Activated T-cell treated with anti-CD3 and anti-CD28 coated beads, Interleukin-2, amount 50 U/mL, for 24 hours (primary cell): ENCODE data around the gene BMERB1.
A peak's percentile ranks its signal among the peaks of the same experiment; 100 is the strongest.
"Not testable (repeated sequence)": the region's sequence is repeated elsewhere in the genome, so short reads cannot be mapped to it uniquely, and the experiment has no call there.

Source experiments
- DNase-seq: peaks from one replicate; pipeline ENCODE4 v3.0.0-alpha.2; 2020
- H3K27ac Mint-ChIP-seq: 2 replicates; pipeline ENCODE4 v1.8.0; 2020; ENCODE audit warnings: mild to moderate bottlenecking, mixed read lengths
- H3K27me3 Mint-ChIP-seq: 2 replicates; pipeline ENCODE4 v1.8.0; 2020; ENCODE audit warnings: mixed read lengths
- H3K36me3 Mint-ChIP-seq: 2 replicates; pipeline ENCODE4 v1.8.0; 2020; ENCODE audit warnings: low read depth, mixed read lengths
- H3K4me1 Mint-ChIP-seq: 2 replicates; pipeline ENCODE4 v1.8.0; 2020; ENCODE audit warnings: low read depth, mixed read lengths
- H3K4me3 Mint-ChIP-seq: 2 replicates; pipeline ENCODE4 v1.8.0; 2020; ENCODE audit warnings: mild to moderate bottlenecking, moderate library complexity, mixed read lengths
- H3K9me3 Mint-ChIP-seq: 2 replicates; pipeline ENCODE4 v1.8.0; 2020; ENCODE audit warnings: mixed read lengths

The BMERB1 gene

DNA sequence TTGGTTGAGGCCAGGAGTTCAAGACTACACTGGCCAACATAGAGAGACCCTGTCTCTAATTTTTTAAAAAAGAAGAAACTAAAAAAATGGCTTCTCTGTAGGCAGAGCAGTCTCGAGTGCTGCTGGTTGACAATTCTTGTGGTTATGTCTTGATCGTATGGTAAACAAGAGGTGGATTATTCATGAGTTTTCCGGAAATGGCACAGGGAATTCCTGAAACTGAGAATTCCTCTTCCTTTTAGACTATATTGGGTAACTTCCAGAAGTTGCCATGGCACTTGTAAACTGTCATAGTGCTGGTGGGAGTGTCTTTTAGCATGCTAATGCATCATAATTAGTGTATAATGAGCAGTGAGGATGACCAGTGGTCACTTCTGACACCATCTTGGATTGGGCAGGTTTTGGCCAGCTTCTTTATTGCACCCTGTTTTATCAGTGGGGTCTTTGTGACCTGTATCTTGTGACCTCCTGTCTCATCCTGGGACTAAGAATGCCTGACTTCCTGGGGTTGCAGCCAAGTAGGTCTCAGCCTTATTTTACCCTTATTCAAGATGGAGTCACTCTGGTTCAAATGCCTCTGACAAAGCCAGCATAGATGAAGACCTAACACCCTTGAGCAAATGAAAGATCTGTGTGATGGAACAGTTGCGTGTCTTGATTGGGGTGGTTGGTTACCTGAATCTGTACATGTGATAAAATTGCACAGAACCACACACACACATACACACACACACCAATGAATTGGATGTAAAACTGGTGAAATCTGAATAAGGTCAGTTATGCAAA is 30.2 kb downstream of the BMERB1 start:
- no peak for DNase-seq
- Mint-ChIP-seq H3K4me3 (no peak overlapping the region), H3K27ac (no peak overlapping the region), H3K27me3 (no peaks in the 10 kb centered on the region), H3K36me3 (no peaks in the 10 kb centered on the region), H3K9me3 (no peaks in the 10 kb centered on the region), H3K4me1 (no peaks in the 10 kb centered on the region)

GRCh38 chr16:15466131-15466530 is 31.7 kb downstream of the BMERB1 start:
- no peaks in the 10 kb centered on the region for H3K4me1 Mint-ChIP-seq
- H3K36me3 Mint-ChIP-seq = no peaks in the 10 kb centered on the region

DNA sequence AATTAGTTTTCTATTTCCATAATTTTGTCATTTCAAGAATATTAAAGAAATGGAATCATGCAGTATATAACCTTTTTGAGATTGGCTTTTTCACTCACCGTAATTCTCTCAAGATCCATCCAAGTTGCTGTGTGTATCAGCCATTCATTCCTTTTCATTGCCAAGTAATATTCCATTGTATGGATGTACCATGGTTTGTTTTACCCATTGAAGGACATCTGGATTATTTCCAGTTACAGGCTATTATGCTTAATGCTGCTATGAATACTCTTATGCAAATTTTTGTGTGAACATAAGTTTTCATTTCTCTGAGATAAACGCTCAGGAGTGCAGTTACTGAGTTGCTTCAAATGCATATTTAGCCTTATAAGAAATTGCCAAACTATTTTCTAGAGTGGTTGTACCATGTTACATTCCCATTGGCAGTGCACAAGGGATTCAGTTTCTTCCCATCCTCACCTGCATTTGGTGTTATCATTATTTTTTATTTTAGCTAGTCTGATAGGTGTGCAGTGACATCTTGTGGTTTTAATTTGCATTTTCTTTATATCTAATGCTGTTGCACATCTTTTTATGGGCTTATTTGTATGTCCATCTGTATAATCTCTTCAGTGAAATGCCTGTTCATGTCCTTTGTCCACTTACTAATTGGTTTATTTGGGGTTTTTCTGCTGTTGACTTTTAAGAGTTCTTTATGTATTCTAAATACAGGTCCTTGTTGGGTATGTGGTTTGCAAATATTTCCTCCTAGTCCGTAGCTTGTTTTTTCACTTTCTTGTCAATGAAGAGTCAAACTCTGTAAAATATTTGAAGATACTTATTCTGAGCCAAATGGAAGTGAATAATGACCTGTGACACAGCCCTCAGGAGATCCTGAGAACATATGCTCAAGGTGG is 32.7 kb downstream of the BMERB1 start:
- H3K27me3 Mint-ChIP-seq = no peaks in the 10 kb centered on the region
- no peak overlapping the region for H3K4me3 Mint-ChIP-seq
- H3K9me3 Mint-ChIP-seq = no peaks in the 10 kb centered on the region
- H3K27ac Mint-ChIP-seq = no peak overlapping the region
- H3K4me1 Mint-ChIP-seq = no peaks in the 10 kb centered on the region
- H3K36me3 Mint-ChIP-seq = no peaks in the 10 kb centered on the region
- DNase-seq = no peak

More at GRCh38 chr16:15466131-15466530, 31.7 kb downstream of the BMERB1 start:
- Mint-ChIP-seq H3K27ac (no peak overlapping the region), H3K9me3 (no peaks in the 10 kb centered on the region), H3K4me3 (no peak overlapping the region), H3K27me3 (no peaks in the 10 kb centered on the region)
- DNase-seq = no peak

GRCh38 chr16:15476971-15477370 is 42.6 kb downstream of the BMERB1 start:
- not testable (repeated sequence) for H3K4me3 Mint-ChIP-seq, H3K27me3 Mint-ChIP-seq, H3K9me3 Mint-ChIP-seq, DNase-seq
- H3K36me3 Mint-ChIP-seq = peaks cover 13% of the 10 kb centered on the region
- H3K27ac Mint-ChIP-seq = peak overlapping the region; percentile 86
- H3K4me1 Mint-ChIP-seq = peaks cover 28% of the 10 kb centered on the region

DNA sequence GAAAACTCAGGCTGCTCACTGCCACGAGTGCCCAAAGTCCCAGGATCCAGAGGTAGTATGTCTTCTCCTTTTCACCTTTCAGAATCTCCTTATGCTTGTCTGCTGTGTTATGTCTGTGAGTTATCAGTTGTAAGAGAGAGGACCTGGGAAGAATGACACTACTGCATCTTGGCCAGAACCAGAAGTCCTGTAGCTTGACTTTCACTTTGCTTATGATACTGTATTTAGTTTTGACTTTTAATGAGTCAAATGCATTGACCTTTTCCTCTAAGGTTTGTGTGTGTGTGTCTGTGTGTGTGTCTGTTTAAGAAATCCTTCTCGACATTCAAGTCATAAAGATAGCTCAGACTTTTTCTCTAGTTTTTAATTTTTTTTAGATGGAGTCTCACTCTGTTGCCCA is 43.4 kb downstream of the BMERB1 start:
- H3K36me3 Mint-ChIP-seq = peaks cover 13% of the 10 kb centered on the region
- H3K4me3 Mint-ChIP-seq = no peak overlapping the region
- peak overlapping the region; percentile 86 for H3K27ac Mint-ChIP-seq
- H3K27me3 Mint-ChIP-seq = no peaks in the 10 kb centered on the region
- DNase-seq = no peak
- peaks cover 5% of the 10 kb centered on the region for H3K9me3 Mint-ChIP-seq
- H3K4me1 Mint-ChIP-seq = peaks cover 36% of the 10 kb centered on the region

- H3K9me3 Mint-ChIP-seq = no peaks in the 10 kb centered on the region
- peak; percentile 54 for DNase-seq
- H3K27me3 Mint-ChIP-seq = no peaks in the 10 kb centered on the region
- H3K4me1 Mint-ChIP-seq = peaks cover 34% of the 10 kb centered on the region
- no peaks in the 10 kb centered on the region for H3K36me3 Mint-ChIP-seq
- H3K27ac Mint-ChIP-seq = peak overlapping the region; percentile 70
- H3K4me3 Mint-ChIP-seq = no peak overlapping the region
These were observed 47.8 kb downstream of the BMERB1 start for GRCh38 chr16:15482068-15482747.

DNA sequence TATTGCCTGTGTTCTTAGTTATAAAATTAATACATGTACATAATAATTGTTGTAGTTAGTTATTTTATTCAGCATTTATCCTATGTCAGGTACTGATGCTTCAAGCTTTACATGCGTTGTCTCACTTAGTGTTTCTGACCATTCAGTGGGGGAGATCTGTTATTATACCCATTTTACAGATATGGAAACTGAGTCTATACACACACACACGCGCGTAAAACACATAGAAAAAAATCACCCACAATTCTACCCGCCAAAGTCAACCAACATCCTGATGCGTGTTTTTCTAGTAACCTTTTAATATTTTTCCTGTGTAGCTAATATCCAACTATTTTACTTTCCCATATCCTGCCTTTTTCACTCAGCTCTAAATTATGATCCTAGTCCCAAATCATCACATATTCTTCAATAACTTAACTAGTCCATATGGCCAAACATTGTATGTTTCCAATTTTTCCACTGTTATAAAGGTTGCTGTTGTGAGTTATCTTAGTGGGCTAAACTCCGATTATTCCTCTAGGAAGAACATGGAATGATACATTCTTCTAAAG is 48.4 kb downstream of the BMERB1 start:
- Mint-ChIP-seq H3K36me3 (no peaks in the 10 kb centered on the region), H3K9me3 (no peaks in the 10 kb centered on the region), H3K4me1 (peaks cover 32% of the 10 kb centered on the region), H3K4me3 (peak overlapping the region; percentile 4), H3K27ac (peak overlapping the region; percentile 51), H3K27me3 (no peaks in the 10 kb centered on the region)
- DNase-seq = no peak

- no peaks in the 10 kb centered on the region for H3K9me3 Mint-ChIP-seq
- no peaks in the 10 kb centered on the region for H3K36me3 Mint-ChIP-seq
- no peak for DNase-seq
- no peaks in the 10 kb centered on the region for H3K27me3 Mint-ChIP-seq
- no peak overlapping the region for H3K27ac Mint-ChIP-seq
- H3K4me3 Mint-ChIP-seq = no peak overlapping the region
- H3K4me1 Mint-ChIP-seq = peaks cover 32% of the 10 kb centered on the region
These were observed 49.5 kb downstream of the BMERB1 start for GRCh38 chr16:15483857-15484256.

DNA sequence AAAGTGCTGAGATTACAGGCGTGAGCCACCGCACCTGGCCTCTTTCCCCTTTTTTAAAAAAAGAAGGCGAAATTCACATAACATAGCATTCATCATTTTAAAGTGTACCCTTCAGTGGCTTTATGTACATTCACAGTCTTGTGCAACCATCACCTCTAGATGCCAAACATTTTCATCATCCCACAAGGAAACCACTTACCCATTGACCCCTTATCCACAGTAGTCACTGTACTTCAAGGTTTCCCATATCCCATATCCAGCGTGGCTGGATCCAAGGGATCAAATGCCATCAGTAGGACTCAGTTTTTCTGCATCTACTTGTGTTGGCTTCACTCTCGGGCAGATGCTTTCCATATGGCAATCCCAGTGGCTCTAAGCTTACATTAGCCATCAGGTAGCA is 50.3 kb downstream of the BMERB1 start:
- no peaks in the 10 kb centered on the region for H3K27me3 Mint-ChIP-seq
- H3K4me3 Mint-ChIP-seq = no peak overlapping the region
- H3K4me1 Mint-ChIP-seq = peaks cover 37% of the 10 kb centered on the region
- H3K36me3 Mint-ChIP-seq = no peaks in the 10 kb centered on the region
- DNase-seq = no peak
- no peaks in the 10 kb centered on the region for H3K9me3 Mint-ChIP-seq
- H3K27ac Mint-ChIP-seq = no peak overlapping the region

DNA sequence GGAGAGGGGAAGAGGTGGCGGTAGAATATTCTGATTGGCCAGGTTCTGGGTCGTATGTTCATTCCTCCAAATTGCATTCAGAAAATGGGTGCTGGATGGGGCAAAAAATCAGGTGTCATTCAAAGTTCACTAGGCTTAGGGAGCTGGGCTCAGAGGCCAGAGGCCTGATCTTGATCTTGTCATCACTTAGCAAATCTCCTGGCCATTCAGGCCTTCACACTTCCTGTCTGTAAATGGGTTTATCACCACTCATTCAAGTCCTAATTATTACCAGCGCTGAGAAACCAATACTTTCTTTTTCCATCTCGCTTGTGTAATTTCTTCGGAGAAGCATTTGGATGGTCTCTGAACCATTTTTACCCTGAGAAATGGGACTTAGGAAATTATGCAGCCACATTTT is 50.8 kb downstream of the BMERB1 start:
- Mint-ChIP-seq H3K9me3 (no peaks in the 10 kb centered on the region), H3K4me3 (no peak overlapping the region), H3K36me3 (no peaks in the 10 kb centered on the region), H3K4me1 (peaks cover 42% of the 10 kb centered on the region), H3K27me3 (no peaks in the 10 kb centered on the region), H3K27ac (no peak overlapping the region)
- DNase-seq = no peak

GRCh38 chr16:15486661-15487060 is 52.3 kb downstream of the BMERB1 start:
- no peak for DNase-seq
- H3K36me3 Mint-ChIP-seq = no peaks in the 10 kb centered on the region
- no peaks in the 10 kb centered on the region for H3K9me3 Mint-ChIP-seq
- no peak overlapping the region for H3K4me3 Mint-ChIP-seq
- H3K4me1 Mint-ChIP-seq = peaks cover 53% of the 10 kb centered on the region
- no peak overlapping the region for H3K27ac Mint-ChIP-seq
- no peaks in the 10 kb centered on the region for H3K27me3 Mint-ChIP-seq

DNA sequence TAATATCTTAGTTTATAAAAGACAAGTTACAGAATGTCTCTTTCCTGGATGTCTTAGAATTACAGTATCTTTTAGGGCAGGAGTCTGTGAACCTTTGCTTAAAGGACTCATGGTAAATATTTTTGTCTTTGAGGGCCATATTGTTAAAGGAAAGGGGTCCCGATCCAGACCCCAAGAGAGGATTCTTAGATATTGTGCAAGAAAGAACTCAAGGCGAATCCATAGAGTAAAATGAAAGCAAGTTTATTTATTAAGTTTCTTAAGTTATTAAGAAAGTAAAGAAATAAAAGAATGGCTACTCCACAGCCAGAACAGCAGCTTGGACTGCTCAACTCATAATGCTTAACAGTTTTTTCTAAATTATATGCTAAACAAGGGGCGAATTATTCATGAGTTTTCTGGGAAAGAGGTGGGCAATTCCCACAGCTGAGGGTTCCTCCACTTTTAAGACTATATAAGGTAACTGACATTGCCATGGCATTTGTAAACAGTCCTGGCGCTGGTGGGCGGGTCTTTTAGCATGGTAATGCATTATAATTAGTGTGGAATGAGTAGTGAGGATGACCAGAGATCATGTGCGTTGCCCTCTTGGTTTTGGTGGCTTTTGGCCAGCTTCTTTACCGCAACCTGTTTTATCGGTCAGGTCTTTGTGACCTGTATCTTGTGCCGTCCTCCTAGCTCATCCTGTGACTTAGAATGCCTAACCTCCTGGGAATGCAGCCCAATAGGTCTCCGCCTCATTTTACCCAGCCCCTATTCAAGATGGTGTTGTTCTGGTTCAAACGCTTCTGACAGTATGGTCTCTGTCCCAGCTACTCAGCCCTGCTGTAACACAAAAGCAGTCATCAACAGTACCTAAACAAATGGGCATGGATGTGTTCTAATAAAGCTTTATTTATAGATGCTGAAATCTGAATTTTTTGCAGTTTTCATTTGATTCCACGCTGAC is 53.2 kb downstream of the BMERB1 start:
- H3K4me1 Mint-ChIP-seq = peaks cover 54% of the 10 kb centered on the region
- no peak overlapping the region for H3K27ac Mint-ChIP-seq
- DNase-seq = no peak
- no peak overlapping the region for H3K4me3 Mint-ChIP-seq
- H3K27me3 Mint-ChIP-seq = no peaks in the 10 kb centered on the region
- H3K36me3 Mint-ChIP-seq = no peaks in the 10 kb centered on the region
- H3K9me3 Mint-ChIP-seq = no peaks in the 10 kb centered on the region

DNA sequence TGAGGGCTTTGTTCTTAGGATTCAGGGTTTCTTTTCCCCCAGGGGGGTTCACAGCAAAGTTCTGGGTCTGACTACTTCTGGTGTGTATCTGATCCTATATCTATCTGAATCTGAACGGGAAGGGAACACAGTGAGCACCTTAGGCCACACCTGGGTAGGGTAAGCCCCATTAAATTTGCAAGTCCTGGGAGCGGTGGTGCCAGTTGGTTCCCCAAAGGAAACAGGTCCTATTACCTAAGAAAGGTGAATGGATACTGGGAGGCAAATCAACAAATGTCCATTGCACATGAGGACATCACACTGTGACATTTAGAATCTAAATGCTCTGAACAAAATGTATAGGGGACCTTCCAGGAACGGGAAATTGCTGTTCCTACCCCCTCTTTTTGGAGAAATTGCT is 54.6 kb downstream of the BMERB1 start:
- peak overlapping the region; percentile 60 for H3K4me3 Mint-ChIP-seq

More for the DNA sequence above, 54.6 kb downstream of the BMERB1 start:
- H3K4me1 Mint-ChIP-seq = peaks cover 58% of the 10 kb centered on the region
- no peak for DNase-seq
- no peaks in the 10 kb centered on the region for H3K36me3 Mint-ChIP-seq
- no peaks in the 10 kb centered on the region for H3K27me3 Mint-ChIP-seq
- no peaks in the 10 kb centered on the region for H3K9me3 Mint-ChIP-seq
- H3K27ac Mint-ChIP-seq = peak overlapping the region; percentile 94
